GM19043 (cell line): ENCODE results near the gene PDCD1.
"Not testable (repeated sequence)": the region's sequence is repeated elsewhere in the genome, so short reads cannot be mapped to it uniquely, and the experiment has no call there.

ENCODE experiments used
- ATAC-seq: cut with Tn5 transposase; IDR thresholded peaks from one replicate; pipeline ENCODE4 v1.9.1; 2021; ENCODE audit warnings: low read depth; ENCODE audit not compliant: unreplicated experiment

PDCD1 gene

DNA sequence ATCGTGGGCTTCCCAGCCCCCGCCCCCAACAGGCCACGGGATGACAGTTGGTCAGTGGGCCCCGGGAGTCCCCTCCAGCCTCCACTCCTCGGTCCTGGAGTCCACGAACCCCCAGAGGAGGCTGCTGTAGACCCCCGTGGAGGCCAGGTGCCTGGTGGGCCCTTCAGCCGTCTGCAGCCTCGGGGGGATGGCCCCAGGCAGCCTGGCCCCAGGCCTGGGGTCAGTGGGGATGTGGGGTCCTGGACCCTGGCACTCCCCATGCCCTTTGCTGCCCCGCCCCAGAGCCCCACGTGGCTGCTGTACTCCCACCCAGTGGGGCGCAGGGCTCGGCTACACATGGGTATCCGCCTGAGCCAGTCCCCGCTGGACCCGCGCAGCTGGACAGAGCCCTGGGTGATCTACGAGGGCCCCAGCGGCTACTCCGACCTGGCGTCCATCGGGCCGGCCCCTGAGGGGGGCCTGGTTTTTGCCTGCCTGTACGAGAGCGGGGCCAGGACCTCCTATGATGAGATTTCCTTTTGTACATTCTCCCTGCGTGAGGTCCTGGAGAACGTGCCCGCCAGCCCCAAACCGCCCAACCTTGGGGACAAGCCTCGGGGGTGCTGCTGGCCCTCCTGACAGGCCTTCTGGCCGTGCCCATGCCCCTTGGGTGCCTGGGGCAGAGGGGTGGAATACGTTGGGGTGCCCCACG, 42.1 kb downstream of the PDCD1 start:
- ATAC-seq: no peak

- no peak for ATAC-seq
Observed at GRCh38 chr2:241815477-241816430, 42.9 kb downstream of the PDCD1 start.

DNA sequence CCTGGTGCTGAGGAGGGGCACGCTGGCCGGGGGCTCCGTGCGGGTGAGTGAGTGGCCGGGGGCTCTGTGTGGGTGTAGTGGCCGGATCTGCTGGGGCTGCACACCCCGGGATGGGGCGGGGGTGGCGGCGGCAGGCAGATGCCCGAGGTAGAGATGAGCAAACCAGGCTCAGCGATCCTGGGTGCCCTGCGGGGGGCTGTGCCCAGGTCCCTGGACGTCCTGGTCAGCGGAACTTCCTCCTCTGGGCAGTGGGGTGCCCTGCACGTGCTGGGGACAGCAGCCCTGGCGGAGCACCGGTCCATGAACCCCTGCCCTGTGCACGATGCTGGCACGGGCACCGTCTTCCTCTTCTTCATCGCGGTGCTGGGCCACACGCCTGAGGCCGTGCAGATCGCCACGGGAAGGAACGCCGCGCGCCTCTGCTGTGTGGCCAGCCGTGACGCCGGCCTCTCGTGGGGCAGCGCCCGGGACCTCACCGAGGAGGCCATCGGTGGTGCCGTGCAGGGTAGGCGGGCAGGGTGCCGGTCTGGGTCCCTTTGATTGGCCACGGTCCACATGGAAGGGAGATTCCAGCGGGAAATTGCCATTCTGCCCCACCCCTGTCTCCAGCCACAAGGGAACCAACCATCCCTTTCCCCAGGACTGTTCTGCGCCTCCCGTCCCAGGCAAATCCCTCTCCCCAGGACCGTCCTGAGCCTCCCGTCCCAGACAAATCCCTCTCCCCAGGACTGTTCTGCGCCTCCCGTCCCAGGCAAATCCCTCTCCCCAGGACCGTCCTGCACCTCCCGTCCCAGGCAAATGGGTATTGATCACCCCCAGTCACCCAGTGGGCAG, 43.8 kb downstream of the PDCD1 start:
- no peak for ATAC-seq

- no peak for ATAC-seq
Observed at GRCh38 chr2:241814393-241814642, 44.4 kb downstream of the PDCD1 start.

DNA sequence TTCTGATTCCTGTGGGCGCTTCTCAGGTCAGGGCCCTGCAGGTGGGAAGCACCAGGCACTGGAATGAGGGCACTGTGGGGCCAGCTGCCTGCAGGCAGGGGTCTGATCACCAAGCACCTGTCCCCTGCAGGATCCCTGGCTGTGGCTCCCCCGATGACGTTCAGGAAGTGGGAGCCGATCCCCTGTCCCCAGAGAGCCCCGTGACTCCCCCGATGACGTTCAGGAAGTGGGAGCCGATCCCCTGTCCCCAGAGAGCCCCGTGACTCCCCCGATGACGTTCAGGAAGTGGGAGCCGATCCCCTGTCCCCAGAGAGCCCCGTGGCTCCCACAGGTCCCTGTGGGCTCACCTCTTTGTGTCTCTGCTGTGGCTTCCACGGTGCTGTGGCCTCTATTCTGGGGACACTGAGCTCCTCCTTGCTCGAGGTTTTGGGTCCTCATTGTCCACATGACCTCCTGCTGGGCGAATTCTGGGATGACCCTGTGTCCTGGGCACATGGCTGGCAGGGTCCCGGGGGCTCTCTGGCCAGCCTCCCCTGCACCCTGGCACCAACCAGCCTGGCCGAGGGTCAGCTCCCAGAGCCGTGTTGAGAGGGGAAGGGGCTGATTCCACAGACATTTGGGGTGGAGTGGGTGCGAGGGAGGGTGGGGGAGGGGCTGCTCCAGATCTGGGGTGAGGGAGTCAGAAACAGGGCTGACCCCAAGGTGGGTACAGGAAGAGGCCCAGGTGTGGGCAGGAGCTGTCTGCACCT, 44.9 kb downstream of the PDCD1 start:
- no peak for ATAC-seq

- no peak for ATAC-seq
Observed at GRCh38 chr2:241812730-241813643, 45.7 kb downstream of the PDCD1 start.

- ATAC-seq: no peak
Observed at GRCh38 chr2:241811952-241812729, 46.6 kb downstream of the PDCD1 start.

DNA sequence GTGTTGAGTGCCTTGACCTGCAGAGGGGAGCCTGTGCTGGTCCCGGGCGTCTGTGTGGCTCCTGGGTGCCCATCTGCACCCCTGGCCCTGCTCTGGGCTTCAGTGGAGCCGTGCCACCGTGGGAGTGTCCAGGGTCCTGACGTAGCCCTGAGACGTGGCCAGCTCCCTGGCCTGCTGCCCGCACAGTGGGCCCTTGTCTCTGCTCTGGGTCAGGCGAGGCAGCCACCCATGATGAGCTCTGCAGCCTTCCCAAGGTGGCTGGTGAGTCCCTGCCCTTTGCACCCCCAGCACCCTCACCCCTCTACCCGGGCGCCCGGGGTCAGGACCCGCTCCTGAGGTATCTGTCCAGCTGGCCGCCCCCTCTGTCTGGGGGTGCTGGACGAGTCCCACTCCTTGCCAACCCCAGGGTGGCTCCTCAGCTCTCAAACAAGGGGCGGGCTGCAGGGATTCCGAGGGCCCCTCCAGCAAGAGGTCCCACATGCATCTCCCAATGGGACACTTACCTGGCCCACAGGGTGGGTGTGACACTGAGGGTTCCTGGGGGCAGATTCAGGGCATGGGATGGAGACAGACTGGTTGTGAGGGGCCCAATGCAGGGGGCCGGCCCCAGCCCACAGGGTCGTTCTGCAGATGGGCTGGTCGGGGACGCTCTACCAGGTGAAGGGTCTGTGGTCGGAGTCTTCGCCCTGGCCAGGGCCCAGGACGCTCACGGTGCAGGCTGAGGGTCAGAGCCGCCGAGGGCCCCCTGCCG, 47.3 kb downstream of the PDCD1 start:
- no peak for ATAC-seq

DNA sequence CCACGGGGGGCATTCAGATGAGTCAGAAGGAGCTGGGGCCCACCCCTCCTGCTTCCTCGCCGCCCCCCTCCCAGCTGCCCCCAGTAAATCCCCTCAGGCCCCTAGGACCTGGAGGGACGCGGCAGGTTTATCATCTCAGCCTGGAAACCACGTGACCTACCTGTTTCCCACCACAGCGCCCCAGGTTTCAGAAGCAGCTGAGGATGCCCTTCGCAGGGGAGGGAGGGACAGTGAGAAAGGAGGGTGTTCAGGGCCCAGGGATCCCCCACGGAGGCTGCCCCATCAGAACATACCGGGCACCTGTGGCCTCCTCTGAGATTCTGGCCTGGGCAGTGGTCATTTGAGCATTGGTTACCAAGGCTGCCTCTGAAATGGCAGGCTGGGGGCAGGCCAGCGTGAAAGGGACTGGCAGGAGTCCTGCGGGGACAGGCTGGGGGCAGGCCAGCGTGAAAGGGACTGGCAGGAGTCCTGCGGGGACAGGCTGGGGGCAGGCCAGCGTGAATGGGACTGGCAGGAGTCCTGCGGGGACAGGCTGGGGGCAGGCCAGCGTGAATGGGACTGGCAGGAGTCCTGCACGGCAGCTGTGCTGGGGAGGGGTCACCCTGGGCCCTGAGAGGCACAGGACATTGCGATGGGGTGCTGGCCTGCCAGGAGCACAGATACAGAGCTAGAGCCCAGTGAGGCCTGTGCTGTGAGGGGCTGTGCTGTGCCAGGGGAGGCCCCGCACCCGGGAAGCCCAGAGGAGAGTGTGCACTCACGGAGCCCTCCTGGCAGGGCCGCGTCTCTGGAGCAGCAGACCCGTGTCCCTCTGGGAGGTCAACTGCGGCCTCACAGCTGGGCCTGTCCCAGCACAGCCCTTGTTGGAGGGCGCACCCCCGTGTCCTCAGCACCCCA, 48.1 kb downstream of the PDCD1 start:
- no peak for ATAC-seq

DNA sequence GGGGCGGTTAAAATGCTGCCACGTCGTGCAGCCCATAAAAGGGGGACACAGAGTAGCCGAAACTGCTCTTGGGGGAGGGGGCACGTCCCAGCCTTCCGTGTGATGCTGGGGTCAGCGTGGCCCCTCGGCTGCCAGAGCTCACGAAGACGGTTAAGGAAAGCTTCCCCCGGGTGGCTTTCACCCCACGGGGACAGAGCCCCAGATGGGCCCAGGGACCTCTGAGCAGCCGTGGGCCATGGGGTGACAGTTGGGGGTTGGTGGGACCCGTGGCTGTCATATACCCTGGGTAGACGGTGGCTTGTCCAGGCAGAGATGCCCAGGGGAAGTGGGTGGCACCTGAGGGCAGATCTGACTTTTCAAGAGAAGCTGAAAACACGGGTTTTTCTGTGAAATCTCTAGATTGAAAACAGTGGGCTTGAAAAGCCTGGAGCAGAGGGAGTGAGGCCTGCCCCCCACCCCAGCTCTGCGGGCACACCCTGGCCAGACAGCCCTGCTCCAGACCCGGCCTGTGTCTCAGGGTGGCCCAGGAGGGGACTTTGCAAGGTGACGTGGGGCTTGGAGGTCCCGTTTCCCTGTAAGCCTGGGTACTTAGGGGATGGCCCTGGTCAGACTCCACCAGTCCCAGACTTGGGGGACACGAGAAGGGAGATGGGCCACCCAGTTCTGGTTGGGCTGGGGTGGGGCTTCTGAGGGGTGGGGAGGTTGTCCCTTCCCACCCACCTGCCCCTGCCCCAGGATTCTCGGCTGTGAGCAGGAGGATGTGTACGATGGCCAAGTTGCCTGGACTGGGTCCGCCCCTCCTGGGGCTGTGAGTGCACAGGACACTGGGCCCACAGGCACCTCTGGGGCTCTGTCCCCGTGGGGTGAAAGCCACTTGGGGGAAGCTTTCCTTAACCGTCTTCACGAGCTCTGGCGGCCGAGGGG, 49.0 kb downstream of the PDCD1 start:
- no peak for ATAC-seq

GRCh38 chr2:241808721-241809382, 49.8 kb downstream of the PDCD1 start, which contains the start of gene NEU4:
Gene NEU4, plus strand, starts transcription at chr2:241809193. Its CDS starts 5,292 bp downstream, at chr2:241814485.
- no peak for ATAC-seq

- no peak for ATAC-seq
Observed at GRCh38 chr2:241808051-241808720, 50.5 kb downstream of the PDCD1 start.

DNA sequence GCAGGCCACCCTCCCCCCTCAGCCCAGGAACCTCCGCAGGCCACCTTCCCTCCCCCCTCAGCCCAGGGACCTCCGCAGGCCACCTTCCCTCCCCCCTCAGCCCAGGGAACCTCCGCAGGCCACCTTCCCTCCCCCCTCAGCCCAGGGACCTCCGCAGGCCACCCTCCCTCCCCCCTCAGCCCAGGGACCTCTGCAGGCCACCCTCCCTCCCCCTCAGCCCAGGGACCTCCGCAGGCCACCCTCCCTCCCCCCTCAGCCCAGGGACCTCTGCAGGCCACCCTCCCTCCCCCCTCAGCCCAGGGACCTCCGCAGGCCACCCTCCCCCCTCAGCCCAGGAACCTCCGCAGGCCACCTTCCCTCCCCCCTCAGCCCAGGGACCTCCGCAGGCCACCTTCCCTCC, 52.5 kb downstream of the PDCD1 start:
- not testable (repeated sequence) for ATAC-seq

- no peak for ATAC-seq
Observed at GRCh38 chr2:241804326-241805229, 54.1 kb downstream of the PDCD1 start.
